BLaER1 treated with 17β-estradiol and CSF1 and Interleukin-3, amounts not matched to agents 10 nM and 100 nM (cell line): ENCODE measurements around the gene MX2.
A peak's percentile ranks its signal among the peaks of the same experiment; 100 is the strongest.

Experiments
- H3K27ac ChIP-seq, 11 experiments: shearing (Covaris generic); formaldehyde crosslinking; 2 replicates each; pipeline ENCODE4 v1.8.1; 2022
- H3K27me3 ChIP-seq, 11 experiments: shearing (Covaris generic); formaldehyde crosslinking; 2 replicates each; pipeline ENCODE4 v1.8.1; 2022
- H3K36me3 ChIP-seq, 11 experiments: shearing (Covaris generic); formaldehyde crosslinking; 2 replicates each; pipeline ENCODE4 v1.8.1; 2022
- H3K4me1 ChIP-seq, 10 experiments: shearing (Covaris generic); formaldehyde crosslinking; 2 replicates each; pipeline ENCODE4 v1.8.1; 2022
- H3K4me2 ChIP-seq, 11 experiments: shearing (Covaris generic); formaldehyde crosslinking; 2 replicates each; pipeline ENCODE4 v1.8.1; 2022
- H3K4me3 ChIP-seq, 10 experiments: shearing (Covaris generic); formaldehyde crosslinking; 2 replicates each; pipeline ENCODE4 v1.8.1; 2022
- H3K9ac ChIP-seq, 11 experiments: shearing (Covaris generic); formaldehyde crosslinking; 2 replicates each; pipeline ENCODE4 v1.8.1; 2022
- H3K9me3 ChIP-seq, 11 experiments: shearing (Covaris generic); formaldehyde crosslinking; replicated peaks in 1 of 11; 2 replicates each; pipeline ENCODE4 v1.8.1; 2022
- H4K20me1 ChIP-seq, 11 experiments: shearing (Covaris generic); formaldehyde crosslinking; 2 replicates each; pipeline ENCODE4 v1.8.1; 2022
- Cebpa-rat ChIP-seq, 11 experiments: shearing (Covaris generic); IDR thresholded peaks; 2 replicates each; pipeline ENCODE4 v1.8.1; 2022

MX2 gene

GRCh38 chr21:41366522-41367151 is 4.8 kb downstream of the MX2 start:
- H3K4me1 ChIP-seq: peaks cover 68 to 86% (median 79%) of the 10 kb centered on the region in 10 experiments
- H4K20me1 ChIP-seq: peaks cover 0 to 38% (median 0%) of the 10 kb centered on the region in 11 experiments; a peak in 2 of 22 replicates
- peak overlapping the region in 3 of 11 experiments; percentile 36 to 68 (median 67); a peak in 3 of 22 replicates for H3K9ac ChIP-seq
- H3K9me3 ChIP-seq: no peaks in the 10 kb centered on the region
- H3K27me3 ChIP-seq: no peaks in the 10 kb centered on the region
- peak overlapping the region in 9 of 11 experiments; percentile 14 to 83 (median 69); a peak in 17 of 22 replicates for H3K27ac ChIP-seq
- peak overlapping the region; percentile 86 to 97 (median 95) for H3K4me2 ChIP-seq
- 0 out of 22 replicates have a peak, but pooled peaks of 1 of the 11 experiments have one; percentile 12 for TF ChIP-seq Cebpa-rat (IDR thresholded peaks at IDR 0.05)
- peaks cover 0 to 14% (median 0%) of the 10 kb centered on the region in 11 experiments; a peak in 3 of 22 replicates for H3K36me3 ChIP-seq
- H3K4me3 ChIP-seq: no peak overlapping the region

GRCh38 chr21:41367301-41367944 is 5.6 kb downstream of the MX2 start:
- no peaks in the 10 kb centered on the region for H3K27me3 ChIP-seq
- peaks cover 68 to 80% (median 76%) of the 10 kb centered on the region in 10 experiments for H3K4me1 ChIP-seq
- no peak for TF ChIP-seq Cebpa-rat (IDR thresholded peaks at IDR 0.05)
- peak overlapping the region in 7 of 11 experiments; percentile 36 to 73 (median 65); a peak in 13 of 22 replicates for H3K9ac ChIP-seq
- peak overlapping the region in 9 of 11 experiments; percentile 14 to 83 (median 69); a peak in 18 of 22 replicates for H3K27ac ChIP-seq
- peaks cover 0 to 44% (median 0%) of the 10 kb centered on the region in 11 experiments; a peak in 2 of 22 replicates for H4K20me1 ChIP-seq
- peak overlapping the region; percentile 86 to 97 (median 95) for H3K4me2 ChIP-seq
- no peaks in the 10 kb centered on the region for H3K9me3 ChIP-seq
- H3K4me3 ChIP-seq: no peak overlapping the region
- H3K36me3 ChIP-seq: peaks cover 0 to 14% (median 0%) of the 10 kb centered on the region in 11 experiments; a peak in 3 of 22 replicates

DNA sequence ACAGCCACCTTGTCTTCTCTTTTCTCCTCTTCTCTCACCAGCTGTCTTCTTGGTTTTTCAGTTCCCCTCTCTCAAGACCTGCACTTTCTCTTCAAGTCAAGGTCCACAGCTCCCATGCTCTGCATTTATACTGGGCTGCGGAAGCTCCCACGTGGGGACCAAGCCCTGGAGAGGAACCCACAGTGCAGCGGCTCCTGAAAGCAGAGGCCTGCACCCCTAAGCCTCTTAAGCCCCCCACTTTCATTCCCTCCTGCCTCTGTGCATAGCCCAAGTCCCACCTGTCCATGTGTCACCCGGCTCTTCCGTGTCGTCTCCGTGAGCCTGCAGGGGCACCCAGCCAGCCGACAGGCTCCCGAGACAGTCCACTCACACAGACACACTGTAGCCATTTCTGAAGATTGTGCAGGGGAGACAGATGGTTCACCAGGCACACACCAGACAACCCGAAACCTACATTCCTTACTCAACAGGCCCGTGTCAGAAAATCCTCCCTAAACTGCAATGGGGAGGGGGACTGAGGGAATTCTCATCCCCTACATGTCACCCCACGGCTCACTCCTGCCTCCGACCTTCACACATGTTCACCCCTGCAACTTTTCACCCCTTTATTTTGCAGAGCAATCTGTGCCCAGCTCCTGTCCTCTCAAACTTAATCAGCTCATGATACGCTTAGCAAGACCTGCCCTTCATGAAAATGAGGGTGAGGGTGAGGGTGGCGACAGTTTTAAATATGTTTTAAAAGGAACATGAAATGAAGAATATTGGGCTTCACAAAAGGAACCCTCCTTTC is 6.3 kb downstream of the MX2 start:
- Histone ChIP-seq H3K27me3 (no peaks in the 10 kb centered on the region), H3K4me3 (peak overlapping the region in 2 of 10 experiments; percentile 46 to 52; a peak in 1 of 20 replicates), H4K20me1 (peaks cover 0 to 51% (median 0%) of the 10 kb centered on the region in 11 experiments; a peak in 3 of 22 replicates), H3K4me1 (peaks cover 60 to 72% (median 69%) of the 10 kb centered on the region in 10 experiments), H3K27ac (peak overlapping the region in 9 of 11 experiments; percentile 52 to 83 (median 71); a peak in 18 of 22 replicates), H3K9me3 (no peaks in the 10 kb centered on the region), H3K9ac (peak overlapping the region in 8 of 11 experiments; percentile 41 to 73 (median 63); a peak in 16 of 22 replicates), H3K4me2 (peak overlapping the region; percentile 86 to 97 (median 95)), H3K36me3 (peaks cover 0 to 14% (median 0%) of the 10 kb centered on the region in 11 experiments; a peak in 3 of 22 replicates)
- TF ChIP-seq Cebpa-rat (IDR thresholded peaks at IDR 0.05): no peak

DNA sequence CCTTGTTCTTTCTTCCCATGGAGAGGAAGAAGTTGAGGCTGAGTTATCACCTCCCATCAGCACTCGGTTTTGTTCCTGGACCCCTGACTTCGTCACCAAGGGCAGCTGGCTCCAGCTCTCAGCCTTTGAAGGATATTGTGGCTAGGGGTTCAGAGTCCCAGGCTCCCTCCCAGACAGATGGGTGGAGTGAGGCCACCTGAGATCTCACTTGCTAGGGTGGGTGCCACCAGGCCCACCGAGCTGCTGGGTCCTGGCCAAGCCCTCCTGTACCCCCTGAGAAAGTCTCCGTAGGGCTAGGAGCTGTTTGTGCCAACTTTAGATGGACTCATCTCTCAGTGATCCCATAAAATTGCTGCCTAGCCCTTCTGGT is 6.9 kb downstream of the MX2 start:
- peak overlapping the region; percentile 86 to 97 (median 95) for H3K4me2 ChIP-seq
- H3K4me1 ChIP-seq: peaks cover 55 to 67% (median 63%) of the 10 kb centered on the region in 10 experiments
- H3K9me3 ChIP-seq: no peaks in the 10 kb centered on the region
- no peak for TF ChIP-seq Cebpa-rat (IDR thresholded peaks at IDR 0.05)
- H3K4me3 ChIP-seq: peak overlapping the region in 6 of 10 experiments; percentile 28 to 52 (median 46); a peak in 10 of 20 replicates
- no peaks in the 10 kb centered on the region for H3K27me3 ChIP-seq
- H4K20me1 ChIP-seq: peaks cover 0 to 57% (median 0%) of the 10 kb centered on the region in 11 experiments; a peak in 3 of 22 replicates
- H3K9ac ChIP-seq: peak overlapping the region in 10 of 11 experiments; percentile 41 to 73 (median 60); a peak in 19 of 22 replicates
- H3K27ac ChIP-seq: peak overlapping the region in 10 of 11 experiments; percentile 34 to 83 (median 70); a peak in 19 of 22 replicates
- H3K36me3 ChIP-seq: peaks cover 0 to 17% (median 0%) of the 10 kb centered on the region in 11 experiments; a peak in 3 of 22 replicates

DNA sequence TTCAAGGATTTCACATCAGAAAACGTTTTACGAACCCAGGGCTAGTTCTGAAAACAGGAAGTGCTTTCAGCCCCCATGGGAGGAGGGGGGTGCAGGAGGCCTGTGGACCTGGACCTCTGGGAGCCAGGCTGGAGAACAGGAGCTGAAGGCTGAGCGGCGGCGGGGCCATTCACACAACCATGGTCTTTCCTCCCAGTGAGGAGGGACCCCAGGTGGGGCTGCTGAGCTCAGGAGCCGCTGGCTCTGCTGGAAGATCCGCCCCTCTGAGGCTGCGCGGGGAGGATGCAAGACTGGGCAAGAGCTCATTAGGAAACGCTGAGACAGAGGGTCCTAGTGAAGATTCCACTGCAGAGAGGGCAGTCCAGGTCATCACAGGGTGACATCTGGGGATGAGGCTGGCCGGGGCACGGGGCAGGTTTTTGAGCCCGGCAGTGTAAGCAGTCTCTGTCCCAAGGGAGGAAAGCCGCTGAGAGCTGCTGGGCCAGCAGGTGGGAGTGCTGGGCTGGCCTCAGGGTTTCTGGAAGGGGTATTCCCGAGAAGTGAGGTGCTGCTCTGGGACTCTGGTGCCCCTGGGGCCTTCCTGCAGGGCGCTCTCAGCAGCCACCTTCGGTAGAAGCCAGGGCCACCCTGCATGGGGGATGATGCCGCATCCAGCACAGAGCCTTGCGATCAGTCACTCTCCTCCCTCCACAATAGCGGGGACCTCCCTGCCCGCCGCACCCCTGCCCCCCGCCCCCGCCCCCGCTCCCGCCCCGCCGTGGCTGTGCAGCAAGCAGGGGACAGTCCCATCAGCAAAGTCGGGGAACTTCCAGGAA is 7.5 kb downstream of the MX2 start:
- peaks cover 49 to 61% (median 57%) of the 10 kb centered on the region in 10 experiments for H3K4me1 ChIP-seq
- peak overlapping the region in 10 of 11 experiments; percentile 41 to 73 (median 60); a peak in 19 of 22 replicates for H3K9ac ChIP-seq
- peak overlapping the region in 10 of 11 experiments; percentile 34 to 83 (median 70); a peak in 19 of 22 replicates for H3K27ac ChIP-seq
- peak overlapping the region in 8 of 10 experiments; percentile 28 to 52 (median 40); a peak in 14 of 20 replicates for H3K4me3 ChIP-seq
- H3K9me3 ChIP-seq: no peaks in the 10 kb centered on the region
- peaks cover 0 to 63% (median 0%) of the 10 kb centered on the region in 11 experiments; a peak in 4 of 22 replicates for H4K20me1 ChIP-seq
- H3K4me2 ChIP-seq: peak overlapping the region; percentile 86 to 97 (median 95)
- TF ChIP-seq Cebpa-rat (IDR thresholded peaks at IDR 0.05): no peak
- H3K27me3 ChIP-seq: no peaks in the 10 kb centered on the region
- H3K36me3 ChIP-seq: peaks cover 0 to 20% (median 0%) of the 10 kb centered on the region in 11 experiments; a peak in 3 of 22 replicates

DNA sequence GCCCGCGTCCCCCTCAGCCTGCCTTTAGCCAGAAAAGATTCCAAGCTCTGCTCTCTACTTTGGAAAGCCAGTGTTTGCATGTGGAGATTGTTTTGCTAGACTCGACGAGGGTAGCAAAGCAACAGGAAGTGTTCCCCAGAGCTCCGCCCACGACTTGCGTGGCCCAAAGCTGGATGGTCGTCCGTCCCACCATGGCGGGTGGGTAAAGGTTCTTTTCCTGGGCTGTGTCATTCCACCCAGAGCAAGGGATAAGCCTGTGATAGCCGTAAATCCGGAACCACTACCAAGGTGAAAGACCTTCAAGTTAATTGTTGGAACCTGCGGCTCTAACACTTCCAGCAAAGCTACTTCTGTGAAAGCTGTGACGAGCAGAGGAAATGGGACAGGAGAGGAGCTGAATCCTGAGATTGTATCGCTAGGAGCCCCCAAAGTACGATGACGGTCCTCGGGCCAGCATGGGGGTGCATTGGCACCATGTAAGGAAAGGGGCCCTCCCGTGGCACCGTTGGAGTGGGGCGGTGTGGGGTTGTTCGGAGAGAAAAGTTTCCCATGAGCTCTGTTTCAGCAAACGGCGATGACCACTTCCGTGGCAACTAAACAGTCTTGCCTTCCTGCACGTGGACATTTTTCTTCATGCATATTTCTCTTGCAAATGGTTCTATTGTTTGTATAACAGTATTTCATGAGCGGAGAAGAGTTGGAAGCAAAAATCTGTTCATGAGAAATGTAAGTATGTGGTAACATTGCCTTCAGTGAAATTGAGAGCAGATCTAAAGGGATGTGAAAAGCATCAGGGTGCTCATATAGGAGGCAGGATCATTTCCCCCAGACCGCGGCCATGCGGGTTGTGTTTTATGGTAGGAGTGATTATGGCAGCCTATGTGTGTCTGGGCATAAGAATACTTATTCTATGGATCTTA is 8.4 kb downstream of the MX2 start:
- no peak overlapping the region for H3K4me3 ChIP-seq
- no peaks in the 10 kb centered on the region for H3K27me3 ChIP-seq
- no peaks in the 10 kb centered on the region for H3K9me3 ChIP-seq
- peaks cover 0 to 19% (median 0%) of the 10 kb centered on the region in 11 experiments; a peak in 3 of 22 replicates for H3K36me3 ChIP-seq
- H3K4me1 ChIP-seq: peaks cover 47 to 53% (median 50%) of the 10 kb centered on the region in 10 experiments
- H4K20me1 ChIP-seq: peaks cover 0 to 69% (median 0%) of the 10 kb centered on the region in 11 experiments; a peak in 4 of 22 replicates
- peak overlapping the region; percentile 58 to 97 (median 86) for H3K4me2 ChIP-seq
- no peak overlapping the region; a peak in 1 of 22 replicates for H3K9ac ChIP-seq
- no peak for TF ChIP-seq Cebpa-rat (IDR thresholded peaks at IDR 0.05)
- H3K27ac ChIP-seq: peak overlapping the region in 1 of 11 experiments; percentile 27; a peak in 3 of 22 replicates
